Sigmoid colon (tissue), 3 donors: ENCODE data around the gene OR13A1.

Experiments used
- POLR2A ChIP-seq, 2 donors: fragments of 450-650 bp; IDR thresholded peaks; one replicate each; pipeline ENCODE4 v1.6.1; 2016; ENCODE audit warnings: antibody characterized with exemption in 2 of 2, mild to moderate bottlenecking in 2 of 2, moderate library complexity in 2 of 2
- TF ChIP-seq, protein P1 (sequence below), 4 experiments: fragments of 450-650 bp in 3 of 4; fragments of 200-600 bp in 1 of 4; IDR thresholded peaks; one replicate each; pipeline ENCODE4 v1.5.1; 2016 to 2019; ENCODE audit warnings: antibody characterized with exemption in 4 of 4, mild to moderate bottlenecking in 3 of 4, moderate library complexity in 2 of 4

DNA sequence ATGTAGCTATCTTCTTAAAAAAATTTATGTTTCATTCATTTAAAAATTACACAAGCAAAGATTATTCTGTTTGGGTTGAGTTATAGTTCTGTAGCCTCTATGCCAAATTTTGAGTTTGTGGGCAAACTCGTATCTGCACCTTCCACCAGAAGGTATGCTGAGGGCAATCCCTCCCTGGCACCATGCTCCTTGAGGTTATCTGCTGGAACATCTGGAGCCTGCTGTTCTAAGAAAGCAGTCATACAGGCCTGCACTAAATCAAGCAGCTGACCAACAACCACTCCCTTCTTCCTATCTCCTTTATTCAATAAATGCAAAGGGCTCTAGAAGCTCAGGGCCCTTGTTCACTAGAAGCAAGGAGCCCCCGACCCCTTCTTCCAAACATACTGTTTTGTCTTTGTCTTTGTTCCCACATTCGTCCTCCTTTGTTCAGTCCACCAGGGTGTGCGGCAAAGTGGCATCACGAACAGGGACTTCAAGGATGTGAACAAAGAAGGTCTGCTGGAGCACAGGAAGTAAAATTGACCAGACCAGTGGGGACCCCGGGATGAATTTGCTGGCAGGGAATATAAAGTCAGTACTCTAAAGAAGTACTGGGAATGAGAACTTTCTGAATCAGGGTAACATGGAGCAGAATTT, 36.4 kb downstream of the OR13A1 start:
- TF ChIP-seq, protein P1, sequence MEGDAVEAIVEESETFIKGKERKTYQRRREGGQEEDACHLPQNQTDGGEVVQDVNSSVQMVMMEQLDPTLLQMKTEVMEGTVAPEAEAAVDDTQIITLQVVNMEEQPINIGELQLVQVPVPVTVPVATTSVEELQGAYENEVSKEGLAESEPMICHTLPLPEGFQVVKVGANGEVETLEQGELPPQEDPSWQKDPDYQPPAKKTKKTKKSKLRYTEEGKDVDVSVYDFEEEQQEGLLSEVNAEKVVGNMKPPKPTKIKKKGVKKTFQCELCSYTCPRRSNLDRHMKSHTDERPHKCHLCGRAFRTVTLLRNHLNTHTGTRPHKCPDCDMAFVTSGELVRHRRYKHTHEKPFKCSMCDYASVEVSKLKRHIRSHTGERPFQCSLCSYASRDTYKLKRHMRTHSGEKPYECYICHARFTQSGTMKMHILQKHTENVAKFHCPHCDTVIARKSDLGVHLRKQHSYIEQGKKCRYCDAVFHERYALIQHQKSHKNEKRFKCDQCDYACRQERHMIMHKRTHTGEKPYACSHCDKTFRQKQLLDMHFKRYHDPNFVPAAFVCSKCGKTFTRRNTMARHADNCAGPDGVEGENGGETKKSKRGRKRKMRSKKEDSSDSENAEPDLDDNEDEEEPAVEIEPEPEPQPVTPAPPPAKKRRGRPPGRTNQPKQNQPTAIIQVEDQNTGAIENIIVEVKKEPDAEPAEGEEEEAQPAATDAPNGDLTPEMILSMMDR (IDR thresholded peaks at IDR 0.05), result no peak
- TF ChIP-seq POLR2A (IDR thresholded peaks at IDR 0.05), result no peak
